NCI-H1694 treated with DMSO at 0.1 percent for 48 hours (cell line): Measurements from ENCODE around the gene FOXR1.
A peak's percentile ranks its signal among the peaks of the same experiment; 100 is the strongest.

Source experiments
- DNase-seq: peaks from one replicate; lab custom pipeline; 2025; lab: John Stamatoyannopoulos, UW

FOXR1 gene

DNA sequence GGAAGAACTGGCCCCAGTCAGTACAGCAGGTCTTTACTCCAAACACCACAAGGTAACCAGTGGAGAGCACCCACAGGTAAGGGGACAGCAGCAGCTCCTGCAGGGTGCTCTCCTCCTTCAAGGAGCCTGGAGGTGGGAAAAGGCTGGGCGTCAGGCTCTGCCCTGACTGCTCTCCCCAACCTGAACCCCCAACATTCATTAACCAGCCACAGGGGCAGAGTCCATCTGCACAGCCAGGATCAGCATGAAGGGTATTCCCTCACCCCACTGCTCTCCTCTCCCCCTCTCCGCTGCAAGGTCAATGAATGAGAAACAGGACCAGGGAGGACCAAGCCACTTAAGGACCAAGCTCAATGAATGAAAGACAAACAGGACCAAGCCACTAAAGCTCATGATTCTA, 55.4 kb downstream of the FOXR1 start:
- no peak for DNase-seq

DNA sequence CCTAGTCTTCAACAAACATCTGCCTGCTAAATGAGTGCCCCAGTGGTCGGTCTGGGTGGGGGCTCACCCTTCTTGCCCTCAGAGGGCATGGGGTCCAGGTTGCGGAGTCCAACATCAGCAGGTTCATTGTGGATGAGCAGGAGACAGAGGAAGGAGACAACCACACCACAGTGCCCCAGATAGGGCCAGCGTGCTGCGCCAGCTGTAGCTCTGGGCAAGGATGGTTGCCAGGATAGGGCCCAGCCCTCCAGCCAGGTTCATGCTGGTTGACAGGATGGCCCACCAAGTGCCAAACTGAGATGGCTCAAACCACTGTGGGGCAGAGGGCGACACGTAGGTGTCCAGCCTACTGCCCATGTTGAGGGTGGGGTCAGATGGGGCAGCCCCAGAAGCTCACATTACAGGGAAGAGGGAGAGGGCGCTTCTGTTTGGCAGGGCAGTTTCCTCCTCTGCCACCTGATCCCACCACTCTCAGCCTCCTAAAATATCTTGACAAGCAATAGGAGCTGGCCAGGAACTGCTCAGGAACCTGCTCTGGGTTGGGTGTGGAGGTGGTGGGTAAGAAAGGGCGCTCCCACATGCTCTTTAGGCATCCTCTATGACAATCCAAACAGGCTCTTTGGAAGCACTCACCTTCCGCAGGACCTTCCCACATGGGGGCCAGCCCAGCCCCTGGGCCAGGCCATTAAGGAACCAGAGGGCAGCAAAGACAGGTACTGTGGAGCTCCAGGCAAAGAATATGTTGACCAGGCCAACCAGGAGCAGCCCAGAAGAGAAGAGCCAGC, 56.2 kb downstream of the FOXR1 start:
- DNase-seq: no peak

DNA sequence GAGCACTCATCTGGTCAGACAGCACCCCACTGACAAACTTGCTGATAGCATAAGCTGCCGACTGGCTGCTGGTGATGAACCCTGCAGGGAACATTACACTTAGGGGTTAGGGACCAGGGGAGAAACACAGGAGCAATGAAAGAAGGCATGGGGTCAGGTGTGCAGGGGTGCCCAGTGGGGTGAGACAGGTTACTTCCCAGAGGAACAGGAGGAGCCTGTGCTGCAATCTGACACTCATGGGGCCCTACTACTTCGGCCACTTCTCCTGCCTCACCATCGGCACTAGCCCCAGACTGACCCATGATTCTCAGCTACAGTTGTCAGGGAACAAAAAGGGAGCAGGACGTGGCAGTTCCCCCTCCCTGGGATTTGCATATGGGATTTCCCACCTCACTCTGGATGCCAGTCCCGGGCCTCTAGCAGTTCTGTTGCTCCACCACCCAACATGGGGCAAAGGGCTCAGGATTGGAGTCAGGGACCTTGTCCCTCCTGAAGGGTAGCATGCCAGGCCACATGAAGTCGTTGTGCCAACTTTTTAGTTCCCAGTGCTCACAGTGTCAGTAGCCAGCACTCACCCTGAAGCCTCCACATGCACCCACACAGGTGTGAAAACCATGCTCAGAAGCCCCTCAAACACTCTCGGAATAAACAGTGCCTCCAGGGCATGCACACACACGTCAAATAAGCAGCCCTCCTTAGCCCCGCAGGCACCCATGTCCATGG, 56.9 kb downstream of the FOXR1 start:
- no peak for DNase-seq

DNA sequence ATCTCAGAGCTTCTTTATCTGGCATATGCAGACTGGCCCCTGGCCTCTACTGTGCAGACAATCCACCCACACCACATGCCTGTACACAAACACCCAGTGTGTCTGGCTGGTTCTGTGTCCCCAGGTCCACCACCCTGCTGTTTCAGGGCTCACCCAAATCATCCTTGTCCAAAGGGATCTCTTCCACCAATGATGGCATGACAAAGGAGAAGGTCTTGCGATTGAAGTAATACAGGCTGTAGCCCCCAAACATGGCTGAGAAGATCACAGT, 57.4 kb downstream of the FOXR1 start:
- no peak for DNase-seq

DNA sequence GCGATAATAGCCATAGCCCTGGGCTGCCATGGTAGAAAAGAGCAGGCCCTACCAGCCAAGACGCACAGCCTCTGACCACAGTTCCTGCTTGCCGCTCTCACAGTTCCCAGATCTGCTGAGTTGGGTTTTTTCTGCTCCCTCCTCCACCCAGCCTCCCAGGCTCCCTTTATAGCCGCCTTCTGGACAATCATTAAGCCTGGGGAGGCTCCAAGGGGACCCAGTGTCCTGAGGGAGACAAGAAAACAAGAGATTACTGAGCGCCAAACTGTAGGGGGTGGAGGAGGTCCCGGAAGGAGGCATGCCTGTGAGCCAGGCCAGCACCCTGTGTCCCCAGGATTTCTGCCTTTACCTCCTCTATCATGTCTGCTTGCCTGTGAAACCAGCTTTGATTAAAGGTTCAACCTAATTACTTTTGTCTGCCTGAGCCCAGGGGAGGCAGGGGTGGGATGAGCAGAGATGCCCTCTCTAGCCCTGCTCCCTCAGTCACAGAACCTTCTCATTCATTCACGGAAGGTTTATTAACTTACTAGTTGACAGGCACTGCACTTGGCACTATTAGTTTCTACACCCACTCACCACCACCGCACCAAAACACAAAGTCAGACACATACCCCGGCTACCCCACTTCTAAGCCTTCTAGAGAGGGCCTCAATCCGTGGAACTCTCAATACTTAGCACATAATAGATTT, 57.9 kb downstream of the FOXR1 start:
- no peak for DNase-seq

GRCh38 chr11:119030029-119030328, 58.4 kb downstream of the FOXR1 start:
- no peak for DNase-seq

- DNase-seq: peak; percentile 58
Measured at GRCh38 chr11:119030329-119031047, 58.9 kb downstream of the FOXR1 start, which contains the start of gene SLC37A4. Gene SLC37A4, minus strand, starts transcription at chr11:119030877.
